Psoas muscle (tissue), 8 donors: ENCODE measurements around the gene CHTOP. TPM values are rescaled to one million over a fixed set of nuclear protein-coding genes. Genes with fewer than 3 reads are reported as not detected.
A peak's percentile ranks its signal among the peaks of the same experiment; 100 is the strongest.
"Not testable (repeated sequence)": the region's sequence is repeated elsewhere in the genome, so short reads cannot be mapped to it uniquely, and the experiment has no call there.

Experiments
- ATAC-seq, 4 donors: fragments of 200-7000 bp; cut with Tn5 transposase; one replicate each; pipeline ENCODE4 v1.9.1; 2020; ENCODE audit warnings: moderate library complexity in 3 of 4, mild to moderate bottlenecking in 2 of 4
- DNase-seq, 2 donors: peaks; one replicate each; pipeline ENCODE4 v3.0.0-alpha.2; 2020
- H3K27ac ChIP-seq: fragments of 200-600 bp; one replicate; pipeline ENCODE4 v1.8.0; 2022
- H3K27me3 ChIP-seq, 3 donors: fragments of 200-600 bp in 1 of 3; one replicate each; pipeline versions ENCODE4 v1.6.1 to v1.8.0; 2013 to 2022; ENCODE audit warnings: low read length in 2 of 3, mild to moderate bottlenecking in 2 of 3, moderate library complexity in 1 of 3; ENCODE audit not compliant: insufficient read depth in 3 of 3
- H3K36me3 ChIP-seq, 2 donors: fragments of 200-600 bp in 1 of 2; one replicate each; pipeline versions ENCODE4 v1.6.1 to v1.8.0; 2013 to 2022; ENCODE audit warnings: low read depth in 1 of 2, mild to moderate bottlenecking in 1 of 2, moderate library complexity in 1 of 2; ENCODE audit not compliant: insufficient read depth in 1 of 2
- H3K4me1 ChIP-seq: fragments of 200-600 bp; one replicate; pipeline ENCODE4 v1.8.0; 2022
- H3K4me3 ChIP-seq: fragments of 200-600 bp; one replicate; pipeline ENCODE4 v1.8.0; 2022; ENCODE audit warnings: mild to moderate bottlenecking
- H3K9me3 ChIP-seq: fragments of 200-600 bp; one replicate; pipeline ENCODE4 v1.8.0; 2022
- WGBS, 3 donors: extraction: QIAGEN DNeasy Blood & Tissue Kit; methylation state at CpG; one replicate each; pipeline versions ENCODE4 v1.1.6 to v1.1.7; 2013; 5-methylcytosine and 5-hydroxymethylcytosine counted together
- intact Hi-C, 2 donors: fragments of 100-400 bp; cut with DNase I; formaldehyde crosslinking; loops; one replicate each; pipeline versions ENCODE4 v1.11.0 to v1.14.2; 2022
- long read RNA-seq, 2 donors: library from polyadenylated mRNA; unstranded; transcript quantifications; one replicate each; pipeline ENCODE4 v2.0.0, GENCODE V29; 2021
- polyA plus RNA-seq, 3 donors: library from polyadenylated mRNA; stranded (reverse); fragments of 200-250 nt; gene quantifications; one replicate each; pipeline ENCODE4 v1.2.3, GENCODE V29; 2013
- total RNA-seq, 4 donors: library from RNA; stranded (reverse); fragmentation: NEBNext Ultra II Directional in 2 of 4; extraction: Animal tissue kit (Norgen Biotek cat#: 25700) in 2 of 4; gene quantifications; one replicate each; pipeline versions ENCODE4 v1.2.1 to v1.2.4, GENCODE V29; 2021 to 2023
- TF ChIP-seq, protein P1 (sequence below): fragments of 200-600 bp; IDR thresholded peaks from one replicate; pipeline ENCODE4 v1.8.0; 2022; ENCODE audit warnings: antibody characterized with exemption
- donor health status: healthy with polysubstance abuse.
- donor health status: DM: no; HTN: no; CAD: no; lungs with moderate emphysema.
- donor health status: Bipolar disorder and iron deficiency.
- donor health status: healthy.
- donor health status: DM: yes; HTN: yes; CAD: no.
- donor health status: DM: no; HTN: no; CAD: no.
- donor health status: DM: no; HTN: no; CAD: no.
- donor health status: DM: yes; HTN: yes; CAD: no.

The CHTOP gene, protein sequence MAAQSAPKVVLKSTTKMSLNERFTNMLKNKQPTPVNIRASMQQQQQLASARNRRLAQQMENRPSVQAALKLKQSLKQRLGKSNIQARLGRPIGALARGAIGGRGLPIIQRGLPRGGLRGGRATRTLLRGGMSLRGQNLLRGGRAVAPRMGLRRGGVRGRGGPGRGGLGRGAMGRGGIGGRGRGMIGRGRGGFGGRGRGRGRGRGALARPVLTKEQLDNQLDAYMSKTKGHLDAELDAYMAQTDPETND
- total RNA-seq (10 to 100 TPM; 71.1 to 87.7 (median 80.2) TPM), polyA plus RNA-seq (100 to 1,000 TPM in 2 of 3 donors, 10 to 100 TPM in 1; 88.3 to 122 (median 111) TPM)
- long read RNA-seq, donor 1, transcript CHTOP-204 (6 exons, 2,096 nt): major isoform, 23 of 68 reads
- long read RNA-seq, donor 1, transcript CHTOP-203 (6 exons, 2,165 nt): minor isoform, 17 of 68 reads
- long read RNA-seq, donor 1, partial matches to known transcripts: 2 of 68 reads
- long read RNA-seq, donor 1, other reads (novel, unspliced or antisense): 24 of 68 reads
- long read RNA-seq, donor 2, transcript CHTOP-203 (6 exons, 2,165 nt): minor isoform, 25 of 131 reads
- long read RNA-seq, donor 2, transcript CHTOP-204 (6 exons, 2,096 nt): major isoform, 39 of 131 reads
- long read RNA-seq, donor 2, partial matches to known transcripts: 9 of 131 reads
- long read RNA-seq, donor 2, other reads (novel, unspliced or antisense): 46 of 131 reads

- Histone ChIP-seq H3K27ac (peak within 1 kb of the TSS; percentile 100), H3K4me1 (peaks cover 61% of the 10 kb centered on the region), H3K9me3 (no peaks in the 10 kb centered on the region), H3K4me3 (peak within 1 kb of the TSS; percentile 99), H3K36me3 (peaks cover 10 to 52% of the 10 kb centered on the region in 2 donors), H3K27me3 (no peaks in the 10 kb centered on the region)
- ATAC-seq (peak; percentile 83 to 92 (median 87)), DNase-seq (peak; percentile 96 to 98)
- intact Hi-C loops: no loop called here
- WGBS, 3 donors: 1 to 2% (median 1%) methylated on average over 65 of the region's 65 CpGs
- TF ChIP-seq, protein P1, sequence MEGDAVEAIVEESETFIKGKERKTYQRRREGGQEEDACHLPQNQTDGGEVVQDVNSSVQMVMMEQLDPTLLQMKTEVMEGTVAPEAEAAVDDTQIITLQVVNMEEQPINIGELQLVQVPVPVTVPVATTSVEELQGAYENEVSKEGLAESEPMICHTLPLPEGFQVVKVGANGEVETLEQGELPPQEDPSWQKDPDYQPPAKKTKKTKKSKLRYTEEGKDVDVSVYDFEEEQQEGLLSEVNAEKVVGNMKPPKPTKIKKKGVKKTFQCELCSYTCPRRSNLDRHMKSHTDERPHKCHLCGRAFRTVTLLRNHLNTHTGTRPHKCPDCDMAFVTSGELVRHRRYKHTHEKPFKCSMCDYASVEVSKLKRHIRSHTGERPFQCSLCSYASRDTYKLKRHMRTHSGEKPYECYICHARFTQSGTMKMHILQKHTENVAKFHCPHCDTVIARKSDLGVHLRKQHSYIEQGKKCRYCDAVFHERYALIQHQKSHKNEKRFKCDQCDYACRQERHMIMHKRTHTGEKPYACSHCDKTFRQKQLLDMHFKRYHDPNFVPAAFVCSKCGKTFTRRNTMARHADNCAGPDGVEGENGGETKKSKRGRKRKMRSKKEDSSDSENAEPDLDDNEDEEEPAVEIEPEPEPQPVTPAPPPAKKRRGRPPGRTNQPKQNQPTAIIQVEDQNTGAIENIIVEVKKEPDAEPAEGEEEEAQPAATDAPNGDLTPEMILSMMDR: no peak
Observed at GRCh38 chr1:153633754-153634665, at the start of gene CHTOP. Gene CHTOP (plus strand): TSS chr1:153634066. CDS start chr1:153636589, 2,523 bp downstream.

GRCh38 chr1:153585006-153585405, 48.9 kb upstream of the CHTOP start:
- ATAC-seq: no peak
- 88 to 100% (median 93%) methylated on average over 1 of the region's 1 CpG for WGBS, 3 donors
- no peak overlapping the region for H3K27ac ChIP-seq
- H3K9me3 ChIP-seq: no peaks in the 10 kb centered on the region
- no peaks in the 10 kb centered on the region for H3K4me1 ChIP-seq
- no peaks in the 10 kb centered on the region for H3K27me3 ChIP-seq
- TF ChIP-seq, protein P1: no peak
- H3K4me3 ChIP-seq: no peak overlapping the region
- DNase-seq: no peak
- intact Hi-C loops: no loop called here
- H3K36me3 ChIP-seq: no peaks in the 10 kb centered on the region

DNA sequence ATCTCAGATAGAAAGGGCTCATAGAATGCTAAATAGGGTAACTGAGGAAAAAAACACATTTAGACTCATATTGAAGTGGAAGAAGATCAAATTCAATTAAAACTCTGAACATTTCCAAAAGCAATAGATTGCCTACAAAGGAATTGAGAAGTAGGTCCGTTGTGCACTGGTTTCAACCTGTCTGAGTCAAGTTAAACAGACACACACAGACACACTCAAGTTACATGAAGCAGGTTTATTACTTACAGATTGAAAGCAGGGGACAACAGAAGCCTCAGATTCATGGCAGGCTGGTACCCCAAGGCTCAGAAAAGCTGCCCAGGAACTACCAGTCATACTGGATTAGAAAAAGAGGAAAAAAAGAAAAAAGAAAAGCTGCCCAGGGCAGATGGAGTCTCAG, 47.5 kb upstream of the CHTOP start:
- TF ChIP-seq, protein P1: no peak
- Histone ChIP-seq H3K9me3 (no peaks in the 10 kb centered on the region), H3K4me3 (no peak overlapping the region), H3K4me1 (no peaks in the 10 kb centered on the region), H3K36me3 (no peaks in the 10 kb centered on the region), H3K27me3 (no peaks in the 10 kb centered on the region), H3K27ac (no peak overlapping the region)
- ATAC-seq (no peak), DNase-seq (no peak)
- WGBS, 3 donors: 44 to 48% (median 45%) methylated on average over 1 of the region's 1 CpG
- intact Hi-C loops: no loop called here

GRCh38 chr1:153587314-153587713, 46.6 kb upstream of the CHTOP start:
- intact Hi-C loops: no loop called here
- WGBS, 3 donors: 62 to 69% (median 67%) methylated on average over 5 of the region's 5 CpGs
- Histone ChIP-seq H3K27me3 (no peaks in the 10 kb centered on the region), H3K4me1 (no peaks in the 10 kb centered on the region), H3K9me3 (no peaks in the 10 kb centered on the region), H3K36me3 (no peaks in the 10 kb centered on the region), H3K4me3 (no peak overlapping the region), H3K27ac (no peak overlapping the region)
- DNase-seq: no peak
- TF ChIP-seq, protein P1: no peak
- no peak for ATAC-seq

DNA sequence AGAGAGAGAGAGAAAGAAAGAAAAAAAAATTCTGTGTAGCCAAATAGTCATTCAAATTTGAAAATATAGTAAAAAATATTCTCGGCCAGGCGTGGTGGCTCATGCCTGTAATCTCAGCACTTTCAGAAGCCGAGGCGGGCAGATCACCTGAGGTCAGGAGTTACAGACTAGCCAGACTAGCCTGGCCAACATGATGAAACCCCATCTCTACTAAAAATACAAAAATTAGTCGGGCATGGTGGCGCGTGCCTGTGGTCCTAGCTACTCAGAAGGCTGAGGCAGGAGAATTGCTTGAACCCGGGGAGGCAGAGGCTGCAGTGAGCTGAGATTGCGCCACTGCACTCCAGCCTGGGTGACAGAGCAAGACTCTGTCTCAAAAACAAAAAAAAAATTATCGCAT, 45.8 kb upstream of the CHTOP start:
- H3K27ac ChIP-seq, H3K9me3 ChIP-seq, H3K36me3 ChIP-seq, intact Hi-C loops, H3K27me3 ChIP-seq, ATAC-seq, H3K4me1 ChIP-seq, H3K4me3 ChIP-seq, DNase-seq: not testable (repeated sequence)
- whole genome bisulfite sequencing, 3 donors: 85 to 95% (median 88%) methylated on average over 10 of the region's 10 CpGs
